ENCODE data around the gene ARSJ.

Gene ARSJ

DNA sequence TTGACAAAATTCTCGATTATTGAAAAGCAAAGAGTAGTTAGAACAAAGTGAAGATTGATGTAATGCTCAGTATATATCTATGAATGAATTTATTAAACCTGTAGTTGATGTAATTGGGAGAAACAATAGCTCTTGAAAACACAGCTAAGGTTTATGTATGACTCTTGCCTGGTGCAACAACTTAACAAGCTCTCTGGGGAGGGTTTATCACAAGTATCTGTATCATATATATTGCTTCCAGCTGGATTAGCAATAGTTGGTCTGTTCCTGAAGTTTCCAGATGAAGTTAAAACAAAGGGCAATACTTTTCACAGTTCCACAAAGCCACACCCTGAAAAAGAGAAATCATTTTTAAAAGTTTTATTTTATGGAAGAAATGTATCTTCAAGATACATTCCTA lies 91.4 kb downstream of the ARSJ start:
- no peak for DNase-seq

- no peak for DNase-seq
Measured at GRCh38 chr4:113885291-113885690, 94.2 kb downstream of the ARSJ start.

GRCh38 chr4:113884655-113885054 lies 94.8 kb downstream of the ARSJ start:
- DNase-seq: no peak

- DNase-seq: no peak
Measured at GRCh38 chr4:113882668-113883067, 96.8 kb downstream of the ARSJ start.

- no peak for DNase-seq
Measured at GRCh38 chr4:113881256-113881655, 98.2 kb downstream of the ARSJ start.

GRCh38 chr4:113880240-113881028 lies 99.0 kb downstream of the ARSJ start:
- DNase-seq: no peak

- DNase-seq: peak in 1 of 2 experiments; percentile 5
Measured at GRCh38 chr4:113878668-113879067, 100.8 kb downstream of the ARSJ start.

DNA sequence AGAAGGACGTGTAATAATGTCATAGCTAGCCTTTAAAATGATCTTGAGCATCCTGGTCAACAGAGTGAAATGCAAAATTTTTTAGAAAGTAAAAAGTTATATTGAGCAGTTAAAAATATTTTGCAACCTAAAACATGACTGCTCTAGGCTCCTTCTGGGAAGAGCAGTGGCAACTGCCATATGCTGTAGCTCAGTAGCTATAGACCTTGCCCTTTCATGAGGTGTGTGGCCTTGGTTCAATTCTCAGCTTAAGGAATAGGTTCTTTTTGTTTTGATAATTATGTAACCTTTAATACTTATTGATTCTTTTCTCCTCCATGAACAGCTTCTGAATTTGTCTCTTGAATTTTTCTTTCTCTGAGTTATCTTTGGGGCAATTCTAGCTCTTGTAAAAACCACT lies 105.0 kb downstream of the ARSJ start:
- DNase-seq: no peak

- DNase-seq: no peak
Measured at GRCh38 chr4:113873508-113873907, 105.9 kb downstream of the ARSJ start.

GRCh38 chr4:113872426-113873260 lies 106.8 kb downstream of the ARSJ start:
- no peak for DNase-seq

DNA sequence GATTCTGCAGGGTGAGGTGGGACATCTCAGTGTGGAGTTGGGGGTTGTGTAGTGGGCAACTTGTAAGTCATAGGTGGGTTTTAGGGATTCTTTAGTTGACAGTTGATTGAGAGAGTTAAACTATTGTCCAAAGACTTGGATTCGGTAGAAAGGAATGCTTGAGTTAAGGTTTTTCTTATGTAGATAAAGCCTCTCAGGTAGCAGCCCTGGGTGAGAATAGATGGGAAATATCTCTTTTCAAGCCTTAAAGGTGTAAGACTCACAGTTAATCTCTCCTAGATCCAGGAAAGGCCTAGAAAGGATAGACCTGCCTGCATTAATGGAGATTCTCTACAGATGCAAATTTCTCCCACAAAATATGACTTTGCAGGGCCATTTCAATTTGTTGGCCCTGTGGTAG lies 108.4 kb downstream of the ARSJ start:
- DNase-seq: no peak

DNA sequence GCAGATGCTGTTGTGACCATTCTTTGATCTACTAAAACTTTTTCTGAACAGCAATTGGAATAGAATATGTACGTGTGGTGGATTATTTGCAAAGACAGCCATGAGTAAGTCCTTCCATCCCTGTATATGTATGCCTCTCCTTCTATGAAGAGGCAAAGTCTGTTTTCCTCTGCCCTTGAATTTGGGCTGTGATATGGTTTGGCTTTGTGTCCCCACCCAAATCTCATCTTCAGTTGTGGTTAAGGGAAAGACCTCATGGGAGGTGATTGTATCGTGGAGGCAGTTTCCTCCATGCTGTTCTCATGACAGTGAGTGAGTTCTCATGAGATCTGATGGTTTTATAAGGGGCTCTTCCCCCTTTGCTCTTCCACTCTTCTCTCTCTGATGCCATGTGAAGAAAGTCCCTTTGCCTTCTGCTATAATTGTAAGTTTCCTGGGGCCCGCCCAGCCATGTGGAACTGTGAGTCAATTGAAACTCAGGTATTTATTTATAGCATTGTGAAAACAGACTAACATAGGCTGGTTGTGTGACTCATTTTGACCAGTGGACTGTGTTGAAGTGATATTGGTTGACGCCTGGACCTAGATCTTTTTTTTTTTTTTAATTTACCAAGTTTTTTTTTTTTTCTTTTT lies 109.6 kb downstream of the ARSJ start:
- no peak for DNase-seq

- no peak for DNase-seq
Measured at GRCh38 chr4:113866611-113867010, 112.8 kb downstream of the ARSJ start.

GRCh38 chr4:113858924-113859323 lies 120.5 kb downstream of the ARSJ start:
- no peak for DNase-seq

DNA sequence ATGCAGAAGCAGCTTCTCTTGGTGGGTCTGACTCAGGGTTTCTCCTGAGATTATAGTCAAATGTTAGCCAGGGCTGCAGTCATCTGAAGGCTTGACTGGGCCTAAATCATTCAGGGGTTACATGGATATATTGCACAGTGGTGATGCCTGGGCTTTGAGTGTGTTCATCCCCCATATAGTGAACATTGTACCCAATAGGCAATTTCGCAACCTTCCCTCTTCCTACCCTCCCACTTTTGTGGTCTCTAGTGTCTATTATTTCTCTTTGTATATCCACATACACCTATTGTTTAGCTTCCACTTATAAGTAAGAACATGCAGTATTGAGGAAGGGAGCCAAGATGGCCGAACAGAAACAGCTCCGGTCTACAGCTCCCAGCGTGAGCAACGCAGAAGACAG lies 127.6 kb downstream of the ARSJ start:
- DNase-seq: no peak
